Prostate gland (tissue), 2 donors: ENCODE results near the gene RBFOX2. TPM values are rescaled to one million over a fixed set of nuclear protein-coding genes. Genes with fewer than 3 reads are reported as not detected.
"Not testable (repeated sequence)": the region's sequence is repeated elsewhere in the genome, so short reads cannot be mapped to it uniquely, and the experiment has no call there.

Experiments used
- DNase-seq: peaks from one replicate; pipeline ENCODE4 v3.0.0-alpha.2; 2019; ENCODE audit warnings: low spot score
- H3K27ac ChIP-seq, 2 donors: fragments of 200-600 bp; sonication (generic); 2 replicates each; pipeline ENCODE4 v1.5.1; 2017 to 2019
- H3K27me3 ChIP-seq: fragments of 200-600 bp; sonication (generic); replicated peaks from 2 replicates; pipeline ENCODE4 v1.5.1; 2019; ENCODE audit not compliant: insufficient read depth
- H3K36me3 ChIP-seq, 2 donors: fragments of 200-600 bp; sonication (generic); 1 replicate in 1 of 2; 2 replicates in 1 of 2; pipeline versions ENCODE4 v1.5.1 to v1.8.1; 2017 to 2019
- H3K4me1 ChIP-seq: fragments of 200-600 bp; sonication (generic); replicated peaks from 2 replicates; pipeline ENCODE4 v1.5.1; 2019
- H3K4me3 ChIP-seq, 2 donors: fragments of 200-600 bp; sonication (generic); 2 replicates each; pipeline ENCODE4 v1.5.1; 2017 to 2019
- H3K9me3 ChIP-seq: fragments of 200-600 bp; sonication (generic); 2 replicates; pipeline ENCODE4 v1.5.1; 2017
- CTCF ChIP-seq, 4 experiments: fragments of 200-600 bp in 2 of 4; fragments of 450-650 bp in 2 of 4; sonication (generic) in 2 of 4; IDR thresholded peaks; 1 replicate in 3 of 4; 2 replicates in 1 of 4; pipeline ENCODE4 v1.5.1; 2016 to 2019; ENCODE audit warnings: antibody characterized with exemption in 4 of 4, mild to moderate bottlenecking in 2 of 4, moderate library complexity in 2 of 4
- POLR2A ChIP-seq: fragments of 450-650 bp; IDR thresholded peaks from one replicate; pipeline ENCODE4 v1.6.1; 2016; ENCODE audit warnings: antibody characterized with exemption, mild to moderate bottlenecking
- POLR2AphosphoS5 ChIP-seq: sonication (generic); formaldehyde crosslinking; IDR thresholded peaks from one replicate; pipeline ENCODE4 v1.6.1; 2017; ENCODE audit warnings: antibody characterized with exemption
- WGBS: methylation state at CpG from one replicate; pipeline ENCODE4 v1.1.5; 2018; 5-methylcytosine and 5-hydroxymethylcytosine counted together
- intact Hi-C: fragments of 100-400 bp; cut with DNase I; formaldehyde crosslinking; loops from one replicate; pipeline ENCODE4 v1.14.2; 2022
- total RNA-seq, 2 donors: library from RNA; depleted of rRNA; stranded (reverse); fragments of >200 nt; gene quantifications; one replicate each; pipeline ENCODE4 v1.1.0, GENCODE V29; 2016

The RBFOX2 gene
- total RNA-seq, result 10 to 100 TPM; 59.8 to 79.4 TPM

- H3K27me3 ChIP-seq, result no peaks in the 10 kb centered on the region
- no peaks in the 10 kb centered on the region for H3K4me1 ChIP-seq
- peak within 1 kb of the TSS; percentile 83 to 90 for H3K4me3 ChIP-seq
- H3K9me3 ChIP-seq, result no peaks in the 10 kb centered on the region
- peak within 1 kb of the TSS; percentile 89 to 92 for H3K27ac ChIP-seq
- H3K36me3 ChIP-seq, result no peaks in the 10 kb centered on the region
- WGBS, result 2% methylated on average over 69 of the region's 74 CpGs
- intact Hi-C loops, result loop anchor here (5.0 to 10.0 kb wide), 2 partner anchors 57 to 94 kb away; no protein-coding TSS in a partner anchor
- DNase-seq, result peak; percentile 97
- TF ChIP-seq POLR2A (peak; percentile 55), POLR2AphosphoS5 (peak; percentile 66), CTCF (IDR thresholded peaks at IDR 0.05) (no peak)
Measured at GRCh38 chr22:36028646-36029405, at the start of gene RBFOX2. RBFOX2 (minus strand) TSS chr22:36028824; CDS start chr22:36028425, 399 bp downstream.

GRCh38 chr22:36077271-36077670 is 48.6 kb upstream of the RBFOX2 start:
- no peak for DNase-seq
- Histone ChIP-seq H3K27ac (no peak overlapping the region), H3K4me3 (no peak overlapping the region), H3K9me3 (no peaks in the 10 kb centered on the region), H3K4me1 (no peaks in the 10 kb centered on the region), H3K36me3 (no peaks in the 10 kb centered on the region), H3K27me3 (no peaks in the 10 kb centered on the region)
- WGBS, result 16% methylated on average over 6 of the region's 6 CpGs
- intact Hi-C loops, result no loop called here
- TF ChIP-seq POLR2AphosphoS5 (no peak), POLR2A (no peak), CTCF (IDR thresholded peaks at IDR 0.05) (no peak)

GRCh38 chr22:36075724-36076123 is 47.1 kb upstream of the RBFOX2 start:
- Histone ChIP-seq H3K4me1 (no peaks in the 10 kb centered on the region), H3K9me3 (no peaks in the 10 kb centered on the region), H3K27me3 (no peaks in the 10 kb centered on the region), H3K36me3 (no peaks in the 10 kb centered on the region), H3K27ac (no peak overlapping the region), H3K4me3 (no peak overlapping the region)
- TF ChIP-seq POLR2A (no peak), CTCF (IDR thresholded peaks at IDR 0.05) (no peak), POLR2AphosphoS5 (no peak)
- 96% methylated on average over 5 of the region's 5 CpGs for WGBS
- intact Hi-C loops, result no loop called here
- no peak for DNase-seq

GRCh38 chr22:36075230-36075629 is 46.6 kb upstream of the RBFOX2 start:
- no peaks in the 10 kb centered on the region for H3K36me3 ChIP-seq
- WGBS, result 91% methylated on average over 5 of the region's 5 CpGs
- no peak overlapping the region for H3K4me3 ChIP-seq
- no peaks in the 10 kb centered on the region for H3K27me3 ChIP-seq
- no peak overlapping the region for H3K27ac ChIP-seq
- DNase-seq, result no peak
- TF ChIP-seq CTCF (IDR thresholded peaks at IDR 0.05), result no peak
- TF ChIP-seq POLR2AphosphoS5, result no peak
- TF ChIP-seq POLR2A, result no peak
- H3K9me3 ChIP-seq, result no peaks in the 10 kb centered on the region
- intact Hi-C loops, result no loop called here
- H3K4me1 ChIP-seq, result no peaks in the 10 kb centered on the region

GRCh38 chr22:36073476-36073875 is 44.9 kb upstream of the RBFOX2 start:
- DNase-seq, result no peak
- Histone ChIP-seq H3K9me3 (no peaks in the 10 kb centered on the region), H3K36me3 (no peaks in the 10 kb centered on the region), H3K27me3 (no peaks in the 10 kb centered on the region), H3K27ac (no peak overlapping the region), H3K4me1 (no peaks in the 10 kb centered on the region), H3K4me3 (no peak overlapping the region)
- TF ChIP-seq POLR2AphosphoS5, result no peak
- TF ChIP-seq POLR2A, result no peak
- TF ChIP-seq CTCF (IDR thresholded peaks at IDR 0.05), result no peak
- intact Hi-C loops, result no loop called here
- WGBS, result 95% methylated on average over 1 of the region's 1 CpG

GRCh38 chr22:36070645-36071044 is 42.0 kb upstream of the RBFOX2 start:
- intact Hi-C loops, H3K4me1 ChIP-seq, DNase-seq, H3K9me3 ChIP-seq, H3K4me3 ChIP-seq, H3K36me3 ChIP-seq, H3K27me3 ChIP-seq, H3K27ac ChIP-seq: not testable (repeated sequence)
- WGBS, result 97% methylated on average over 2 of the region's 2 CpGs
